GM15510 (cell line): ENCODE data around the gene CSNK1G2.

Experiments
- POLR2A ChIP-seq: IDR thresholded peaks from 3 replicates; pipeline ENCODE4 v1.6.1; 2011; ENCODE audit warnings: borderline replicate concordance; ENCODE audit not compliant: insufficient read length; ENCODE audit errors: extremely low read depth

Gene CSNK1G2

GRCh38 chr19:2016041-2016807 lies 75.3 kb downstream of the CSNK1G2 start:
- no peak for TF ChIP-seq POLR2A

GRCh38 chr19:2018752-2019151 lies 77.8 kb downstream of the CSNK1G2 start:
- no peak for TF ChIP-seq POLR2A

- no peak for TF ChIP-seq POLR2A
These were observed 80.6 kb downstream of the CSNK1G2 start for GRCh38 chr19:2021453-2022140.

- no peak for TF ChIP-seq POLR2A
These were observed 81.3 kb downstream of the CSNK1G2 start for GRCh38 chr19:2022289-2022688.

- TF ChIP-seq POLR2A = no peak
These were observed 85.8 kb downstream of the CSNK1G2 start for GRCh38 chr19:2026770-2027169.

- TF ChIP-seq POLR2A = no peak
These were observed 86.4 kb downstream of the CSNK1G2 start for GRCh38 chr19:2027361-2027760.
